ENCODE measurements around the gene RAD51B.

DNA sequence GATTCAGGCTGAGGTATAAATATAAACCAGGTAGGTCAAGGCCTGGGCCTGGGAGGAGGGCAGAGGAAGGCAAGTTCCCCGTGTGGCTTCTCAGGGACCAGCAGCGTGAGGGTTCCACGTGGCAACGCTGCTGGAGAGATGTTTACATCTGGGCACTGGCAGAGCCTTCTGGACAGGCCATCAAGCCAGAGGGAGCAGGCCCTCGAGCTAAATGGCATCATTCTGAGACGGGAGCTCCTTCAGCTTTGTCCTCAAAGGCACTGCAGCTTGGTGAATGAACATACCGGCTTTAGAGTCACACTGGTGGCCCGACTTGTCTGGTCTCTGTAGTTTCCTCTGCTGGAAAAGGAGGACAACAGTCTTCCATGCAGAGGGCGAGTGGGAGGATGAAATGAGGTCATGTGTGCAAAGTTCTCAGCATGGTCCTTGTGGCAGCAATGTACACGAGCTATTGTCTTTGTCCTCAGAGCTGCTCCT, 742.0 kb downstream of the RAD51B start:
- TF ChIP-seq, protein P1, sequence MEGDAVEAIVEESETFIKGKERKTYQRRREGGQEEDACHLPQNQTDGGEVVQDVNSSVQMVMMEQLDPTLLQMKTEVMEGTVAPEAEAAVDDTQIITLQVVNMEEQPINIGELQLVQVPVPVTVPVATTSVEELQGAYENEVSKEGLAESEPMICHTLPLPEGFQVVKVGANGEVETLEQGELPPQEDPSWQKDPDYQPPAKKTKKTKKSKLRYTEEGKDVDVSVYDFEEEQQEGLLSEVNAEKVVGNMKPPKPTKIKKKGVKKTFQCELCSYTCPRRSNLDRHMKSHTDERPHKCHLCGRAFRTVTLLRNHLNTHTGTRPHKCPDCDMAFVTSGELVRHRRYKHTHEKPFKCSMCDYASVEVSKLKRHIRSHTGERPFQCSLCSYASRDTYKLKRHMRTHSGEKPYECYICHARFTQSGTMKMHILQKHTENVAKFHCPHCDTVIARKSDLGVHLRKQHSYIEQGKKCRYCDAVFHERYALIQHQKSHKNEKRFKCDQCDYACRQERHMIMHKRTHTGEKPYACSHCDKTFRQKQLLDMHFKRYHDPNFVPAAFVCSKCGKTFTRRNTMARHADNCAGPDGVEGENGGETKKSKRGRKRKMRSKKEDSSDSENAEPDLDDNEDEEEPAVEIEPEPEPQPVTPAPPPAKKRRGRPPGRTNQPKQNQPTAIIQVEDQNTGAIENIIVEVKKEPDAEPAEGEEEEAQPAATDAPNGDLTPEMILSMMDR (IDR thresholded peaks at IDR 0.05; ENCODE audit: poor library complexity): no peak
- no peak for TF ChIP-seq EZH2 (IDR thresholded peaks at IDR 0.05; ENCODE audit: borderline replicate concordance)
- TF ChIP-seq EZH2phosphoT487 (IDR thresholded peaks at IDR 0.05; ENCODE audit: low read depth, severe bottlenecking, unreplicated experiment): no peak

Measured in hepatocyte (in vitro differentiated cells).